GM18520 (cell line): Measurements from ENCODE around the gene ZNF778.
"Not testable (repeated sequence)": the region's sequence is repeated elsewhere in the genome, so short reads cannot be mapped to it uniquely, and the experiment has no call there.

Source experiments
- ATAC-seq: cut with Tn5 transposase; IDR thresholded peaks from one replicate; pipeline ENCODE4 v1.9.1; 2021; ENCODE audit not compliant: unreplicated experiment

ZNF778 gene

DNA sequence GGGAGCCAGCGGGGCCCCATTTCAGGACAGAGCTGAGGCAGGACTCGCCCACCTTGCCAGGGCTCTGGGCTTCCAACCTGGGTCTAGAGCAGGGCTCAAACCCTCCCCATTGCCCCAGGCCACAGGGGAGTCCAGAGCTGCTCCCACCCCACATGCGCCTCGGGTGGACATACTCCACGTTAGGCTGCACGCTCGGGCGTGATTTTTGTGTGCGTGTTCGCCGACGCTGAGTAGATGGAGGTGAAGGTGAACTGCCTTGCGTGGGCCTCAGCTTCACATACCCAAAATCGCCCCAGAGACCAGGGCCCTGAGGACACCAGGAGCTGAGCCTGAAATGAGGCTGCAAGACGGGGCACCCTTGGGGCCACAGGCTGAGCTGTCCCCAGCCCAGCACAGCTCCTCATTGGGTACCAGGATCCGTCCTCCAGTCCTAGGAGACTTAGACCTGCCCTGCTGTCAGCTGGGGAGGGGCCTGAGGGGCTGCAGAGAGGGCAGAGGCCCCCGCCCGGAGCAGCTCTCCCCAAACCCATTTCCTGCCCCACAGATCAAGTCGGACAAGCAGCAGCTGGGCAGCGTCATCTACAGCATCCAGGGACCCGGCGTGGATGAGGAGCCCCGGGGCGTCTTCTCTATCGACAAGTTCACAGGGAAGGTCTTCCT lies 37.7 kb upstream of the ZNF778 start:
- ATAC-seq: no peak

- no peak for ATAC-seq
Measured at GRCh38 chr16:89183463-89183862, 34.0 kb upstream of the ZNF778 start.

DNA sequence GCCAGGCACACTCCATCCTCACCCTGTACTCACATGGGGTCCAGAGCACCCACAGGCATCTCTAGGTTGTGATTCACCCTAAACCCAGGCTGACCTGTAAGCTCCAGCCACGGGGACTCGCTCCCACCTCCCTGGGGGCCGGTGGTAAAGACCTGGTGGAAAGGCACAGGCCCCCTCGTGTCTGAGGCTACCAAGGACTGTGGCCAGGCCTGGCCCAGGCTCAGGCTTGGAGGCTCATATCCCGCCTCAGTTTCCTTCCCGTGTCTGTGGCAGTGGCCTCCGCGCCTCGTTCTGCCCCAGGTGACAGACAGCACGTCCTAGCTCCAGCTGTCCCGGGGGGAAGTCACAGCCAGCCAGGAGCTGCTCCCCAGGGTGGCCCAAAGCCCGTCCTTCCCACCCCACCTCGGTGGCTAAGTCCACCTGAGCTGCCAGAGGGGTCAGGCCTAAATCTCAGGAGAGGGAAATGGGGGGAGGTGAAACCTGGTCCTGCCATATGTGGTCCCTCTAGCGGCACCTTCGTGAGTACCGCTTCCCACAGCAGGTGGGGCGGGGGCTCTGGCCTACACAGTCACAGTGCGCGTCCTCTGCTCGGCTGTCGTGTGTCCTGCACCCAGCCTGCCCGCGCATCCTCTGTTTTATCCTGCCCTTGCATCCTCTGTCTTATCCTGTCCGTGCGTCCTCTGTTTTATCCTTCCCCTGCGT lies 33.4 kb upstream of the ZNF778 start:
- ATAC-seq: no peak

DNA sequence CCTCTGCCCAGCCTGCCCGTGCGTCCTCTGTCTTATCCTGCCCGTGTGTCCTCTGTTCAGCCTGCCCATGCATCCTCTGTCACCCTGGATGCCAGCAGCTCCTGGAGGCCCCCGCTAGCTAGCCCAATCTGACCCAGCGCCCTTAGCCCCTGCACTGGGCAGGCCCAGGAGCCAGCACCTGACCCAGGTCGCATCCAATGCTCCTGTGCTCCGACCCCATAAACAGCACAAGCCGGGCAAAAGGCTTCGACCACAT lies 32.9 kb upstream of the ZNF778 start:
- no peak for ATAC-seq

GRCh38 chr16:89184933-89185794 lies 32.3 kb upstream of the ZNF778 start:
- ATAC-seq: no peak

DNA sequence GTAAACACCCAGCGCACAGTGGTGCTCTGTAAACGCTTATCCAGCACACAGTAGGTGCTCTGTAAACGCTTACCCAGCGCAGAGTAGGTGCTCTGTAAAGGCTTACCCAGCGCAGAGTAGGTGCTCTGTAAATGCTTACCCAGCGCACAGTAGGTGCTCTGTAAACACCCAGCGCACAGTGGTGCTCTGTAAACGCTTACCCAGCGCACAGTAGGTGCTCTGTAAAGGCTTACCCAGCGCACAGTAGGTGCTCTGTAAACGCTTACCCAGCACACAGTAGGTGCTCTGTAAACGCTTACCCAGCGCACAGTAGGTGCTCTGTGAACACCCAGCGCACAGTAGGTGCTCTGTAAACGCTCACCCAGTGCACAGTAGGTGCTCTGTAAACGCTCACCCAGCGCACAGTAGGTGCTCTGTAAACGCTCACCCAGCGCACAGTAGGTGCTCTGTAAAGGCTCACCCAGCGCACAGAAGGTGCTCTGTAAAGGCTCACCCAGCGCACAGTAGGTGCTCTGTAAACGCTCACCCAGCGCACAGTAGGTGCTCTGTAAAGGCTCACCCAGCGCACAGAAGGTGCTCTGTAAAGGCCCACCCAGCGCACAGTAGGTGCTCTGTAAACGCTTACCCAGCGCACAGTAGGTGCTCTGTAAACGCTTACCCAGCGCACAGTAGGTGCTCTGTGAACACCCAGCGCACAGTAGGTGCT lies 31.5 kb upstream of the ZNF778 start:
- not testable (repeated sequence) for ATAC-seq

GRCh38 chr16:89186593-89187031 lies 30.9 kb upstream of the ZNF778 start:
- not testable (repeated sequence) for ATAC-seq

DNA sequence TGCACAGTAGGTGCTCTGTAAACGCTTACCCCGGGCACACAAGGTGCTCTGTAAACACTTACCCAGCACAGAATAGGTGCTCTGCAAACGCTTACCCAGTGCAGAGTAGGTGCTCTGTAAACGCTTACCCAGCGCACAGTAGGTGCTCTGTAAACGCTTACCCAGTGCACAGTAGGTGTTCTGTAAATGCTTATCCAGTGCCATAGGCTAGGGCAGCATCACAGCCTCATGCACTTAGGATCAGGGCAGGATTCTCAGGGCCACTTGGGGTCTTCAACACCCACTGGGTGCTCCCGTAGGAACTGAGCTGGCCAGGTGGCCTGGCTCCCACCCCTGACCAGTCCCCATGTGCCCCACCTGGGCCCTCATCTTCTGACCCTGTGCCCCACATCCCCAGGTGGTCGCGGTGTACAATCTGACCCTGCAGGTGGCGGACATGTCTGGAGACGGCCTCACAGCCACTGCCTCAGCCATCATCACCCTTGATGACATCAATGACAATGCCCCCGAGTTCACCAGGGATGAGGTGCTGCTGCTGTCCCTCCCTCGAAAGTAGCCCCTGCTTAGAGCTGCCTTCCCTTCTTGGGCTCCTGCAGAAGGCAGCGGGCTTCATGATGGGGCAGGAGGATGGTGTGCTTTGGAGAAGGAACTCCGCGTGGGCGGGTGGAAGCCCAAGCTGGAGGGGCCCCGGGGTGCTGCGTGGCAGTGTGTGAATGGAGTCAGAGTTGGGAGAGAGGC lies 30.3 kb upstream of the ZNF778 start:
- ATAC-seq: no peak

GRCh38 chr16:89187770-89188392 lies 29.6 kb upstream of the ZNF778 start:
- ATAC-seq: no peak

DNA sequence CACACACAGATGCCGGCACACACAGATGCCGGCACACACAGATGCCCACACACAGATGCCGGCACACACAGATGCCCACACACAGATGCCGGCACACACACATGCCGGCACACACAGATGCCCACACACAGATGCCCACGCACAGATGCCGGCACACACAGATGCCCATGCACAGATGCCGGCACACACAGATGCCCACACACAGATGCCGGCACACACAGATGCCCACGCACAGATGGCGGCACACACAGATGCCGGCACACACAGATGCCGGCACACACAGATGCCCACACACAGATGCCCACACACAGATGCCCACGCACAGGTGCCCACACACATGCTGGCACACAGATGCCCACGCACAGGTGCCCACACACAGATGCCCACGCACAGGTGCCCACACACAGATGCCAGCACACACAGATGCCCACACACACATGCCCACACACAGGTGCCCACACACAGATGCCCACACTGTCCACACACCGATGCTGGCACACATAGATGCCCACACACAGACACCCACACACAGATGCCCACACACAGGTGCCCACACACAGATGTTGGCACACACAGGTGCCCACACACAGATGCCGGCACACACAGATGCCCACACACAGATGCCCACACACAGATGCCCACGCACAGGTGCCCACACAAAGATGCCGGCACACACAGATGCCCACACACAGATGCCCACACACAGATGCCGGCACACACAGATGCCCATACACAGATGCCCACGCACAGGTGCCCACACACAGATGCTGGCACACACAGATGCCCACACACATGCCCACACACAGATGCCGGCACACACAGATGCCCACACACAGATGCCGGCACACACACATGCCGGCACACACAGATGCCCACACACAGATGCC lies 28.8 kb upstream of the ZNF778 start:
- ATAC-seq: not testable (repeated sequence)

DNA sequence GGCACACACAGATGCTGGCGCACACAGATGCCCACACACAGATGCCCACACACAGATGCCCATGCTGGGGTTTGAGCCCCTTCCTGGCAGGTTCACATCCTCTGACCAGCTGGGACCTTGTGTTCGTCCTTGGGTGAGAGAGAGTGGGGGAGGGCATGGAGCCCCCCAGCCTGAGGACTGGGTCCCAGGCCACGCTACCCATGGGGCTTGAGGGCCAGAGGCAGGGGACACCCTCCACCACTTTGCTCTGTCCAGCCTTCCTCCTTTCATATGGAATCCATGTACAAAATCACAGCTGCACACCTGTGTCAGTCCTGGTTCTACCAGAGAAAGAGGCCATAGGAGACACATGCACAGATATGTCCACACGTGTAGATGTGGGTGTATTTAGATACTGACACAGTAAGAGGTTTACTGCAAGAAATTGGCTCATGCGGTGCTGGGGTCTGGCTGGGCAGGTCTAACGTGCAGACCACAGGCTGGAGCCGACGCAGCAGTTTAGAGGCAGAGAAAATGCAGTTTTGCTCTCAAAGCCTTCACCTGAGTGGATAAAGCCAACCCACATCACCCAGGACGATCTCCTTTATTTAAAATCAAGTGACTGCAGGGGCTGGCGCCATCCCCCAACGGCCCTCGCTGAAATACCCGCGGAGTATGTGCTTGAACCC lies 28.0 kb upstream of the ZNF778 start:
- no peak for ATAC-seq

DNA sequence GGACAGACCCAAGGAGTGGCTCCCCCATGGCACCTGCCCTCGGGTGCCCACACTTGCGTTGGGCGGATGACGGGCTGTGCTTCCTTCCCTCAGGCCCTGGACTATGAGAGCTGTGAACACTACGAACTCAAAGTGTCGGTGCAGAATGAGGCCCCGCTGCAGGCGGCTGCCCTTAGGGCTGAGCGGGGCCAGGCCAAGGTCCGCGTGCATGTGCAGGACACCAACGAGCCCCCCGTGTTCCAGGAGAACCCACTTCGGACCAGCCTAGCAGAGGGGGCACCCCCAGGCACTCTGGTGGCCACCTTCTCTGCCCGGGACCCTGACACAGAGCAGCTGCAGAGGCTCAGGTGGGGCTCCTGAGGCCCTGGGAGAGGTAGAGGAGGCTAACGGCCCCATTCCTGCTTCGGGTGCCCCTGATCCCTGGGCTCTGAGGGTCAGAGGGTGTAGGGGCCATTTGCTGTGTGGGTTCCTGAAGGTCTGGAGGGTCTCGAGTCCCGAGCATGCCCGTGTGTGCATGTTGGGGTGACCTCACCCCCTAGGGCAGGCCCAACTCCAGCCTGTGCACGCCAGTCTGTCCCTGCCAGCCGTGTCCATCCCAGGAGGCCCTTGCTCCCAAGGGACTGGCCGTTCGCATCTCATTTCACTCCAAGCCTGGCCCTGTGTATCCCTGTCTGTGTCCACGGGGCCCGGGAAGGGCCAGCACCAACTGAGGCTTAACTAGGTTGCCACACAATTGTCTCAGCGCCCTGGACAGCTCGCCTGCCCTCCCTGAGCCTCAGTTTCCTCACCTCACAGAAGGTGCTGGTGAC lies 27.1 kb upstream of the ZNF778 start:
- no peak for ATAC-seq

DNA sequence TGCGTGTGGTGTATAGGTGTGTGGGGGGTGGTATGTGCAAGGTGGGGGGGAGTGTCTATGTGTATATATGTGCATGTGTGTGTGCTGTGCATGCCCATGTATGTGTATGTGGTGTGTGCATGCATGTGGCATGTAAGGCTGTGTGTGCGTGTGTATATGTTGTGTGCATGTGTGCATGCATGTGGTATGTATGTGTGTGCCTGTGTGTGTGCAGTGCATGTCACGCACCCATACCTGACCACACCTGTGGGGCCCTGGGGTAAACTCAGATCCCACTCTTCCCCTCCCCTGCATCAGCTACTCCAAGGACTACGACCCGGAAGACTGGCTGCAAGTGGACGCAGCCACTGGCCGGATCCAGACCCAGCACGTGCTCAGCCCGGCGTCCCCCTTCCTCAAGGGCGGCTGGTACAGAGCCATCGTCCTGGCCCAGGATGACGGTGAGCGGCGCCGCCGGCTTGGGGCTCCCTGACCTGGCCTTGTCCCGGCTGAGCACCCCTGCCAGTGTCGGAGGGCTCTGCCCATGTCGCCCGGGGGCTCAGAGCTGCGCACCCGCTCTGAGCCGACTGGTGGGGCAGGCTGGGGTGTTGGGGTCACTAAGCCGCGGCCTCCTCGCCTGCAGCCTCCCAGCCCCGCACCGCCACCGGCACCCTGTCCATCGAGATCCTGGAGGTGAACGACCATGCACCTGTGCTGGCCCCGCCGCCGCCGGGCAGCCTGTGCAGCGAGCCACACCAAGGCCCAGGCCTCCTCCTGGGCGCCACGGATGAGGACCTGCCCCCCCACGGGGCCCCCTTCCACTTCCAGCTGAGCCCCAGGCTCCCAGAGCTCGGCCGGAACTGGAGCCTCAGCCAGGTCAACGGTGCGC lies 26.2 kb upstream of the ZNF778 start:
- ATAC-seq: no peak

GRCh38 chr16:89191901-89192185 lies 25.7 kb upstream of the ZNF778 start:
- ATAC-seq: no peak

DNA sequence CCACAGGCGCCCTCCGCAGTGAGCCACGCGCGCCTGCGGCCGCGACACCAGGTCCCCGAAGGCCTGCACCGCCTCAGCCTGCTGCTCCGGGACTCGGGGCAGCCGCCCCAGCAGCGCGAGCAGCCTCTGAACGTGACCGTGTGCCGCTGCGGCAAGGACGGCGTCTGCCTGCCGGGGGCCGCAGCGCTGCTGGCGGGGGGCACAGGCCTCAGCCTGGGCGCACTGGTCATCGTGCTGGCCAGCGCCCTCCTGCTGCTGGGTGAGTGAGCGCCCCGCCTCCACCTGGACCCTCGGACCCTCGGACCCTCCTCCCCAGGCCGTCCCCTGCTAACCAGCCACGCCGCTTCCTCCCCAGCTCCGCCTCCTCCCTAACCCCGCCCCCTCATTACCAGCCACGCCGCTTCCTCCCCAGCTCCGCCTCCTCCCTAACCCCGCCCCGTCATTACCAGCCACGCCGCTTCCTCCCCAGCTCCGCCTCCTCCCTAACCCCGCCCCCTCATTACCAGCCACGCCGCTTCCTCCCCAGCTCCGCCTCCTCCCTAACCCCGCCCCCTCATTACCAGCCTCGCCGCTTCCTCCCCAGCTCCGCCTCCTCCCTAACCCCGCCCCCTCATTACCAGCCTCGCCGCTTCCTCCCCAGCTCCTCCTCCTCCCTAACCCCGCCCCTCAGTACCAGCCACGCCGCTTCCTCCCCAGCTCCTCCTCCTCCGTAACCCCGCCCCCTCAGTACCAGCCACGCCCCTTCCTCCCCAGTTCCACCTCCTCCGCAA lies 25.1 kb upstream of the ZNF778 start:
- not testable (repeated sequence) for ATAC-seq

DNA sequence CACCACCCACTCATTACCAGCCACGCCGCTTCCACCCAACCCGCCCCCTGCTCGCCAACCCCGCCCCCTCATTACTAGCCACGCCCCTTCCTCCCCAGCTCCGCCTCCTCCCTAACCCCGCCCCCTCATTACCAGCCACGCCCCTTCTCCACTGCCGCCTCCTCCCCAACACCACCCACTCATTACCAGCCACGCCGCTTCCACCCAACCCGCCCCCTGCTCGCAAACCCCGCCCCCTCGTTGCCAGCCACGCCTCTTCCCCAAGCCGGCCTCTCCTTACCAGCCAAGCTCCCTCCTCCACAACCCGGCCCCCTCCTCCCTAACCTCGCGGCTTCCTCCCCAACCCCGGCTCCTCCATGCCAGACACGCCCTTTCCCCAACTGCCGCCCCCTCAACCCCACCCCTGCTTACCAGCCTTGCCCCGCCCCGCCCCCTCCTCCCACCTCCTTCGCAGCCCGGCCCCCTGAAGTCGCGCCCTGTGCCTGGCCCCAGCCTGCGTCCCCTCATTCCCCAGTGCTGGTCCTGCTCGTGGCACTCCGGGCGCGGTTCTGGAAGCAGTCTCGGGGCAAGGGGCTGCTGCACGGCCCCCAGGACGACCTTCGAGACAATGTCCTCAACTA lies 24.4 kb upstream of the ZNF778 start:
- ATAC-seq: no peak
